Activated CD8-positive, alpha-beta memory T cell treated with anti-CD3 and anti-CD28 coated beads, Interleukin-2, amount 50 U/mL, for 1 hour (primary cell): Measurements from ENCODE around the gene ERH.

Experiments
- DNase-seq: peaks from one replicate; pipeline ENCODE4 v3.0.0-alpha.2; 2020; ENCODE audit errors: extremely low read depth

Gene ERH

GRCh38 chr14:69356903-69357543, 41.1 kb downstream of the ERH start:
- DNase-seq, result no peak

GRCh38 chr14:69355607-69356281, 42.4 kb downstream of the ERH start:
- DNase-seq, result no peak

DNA sequence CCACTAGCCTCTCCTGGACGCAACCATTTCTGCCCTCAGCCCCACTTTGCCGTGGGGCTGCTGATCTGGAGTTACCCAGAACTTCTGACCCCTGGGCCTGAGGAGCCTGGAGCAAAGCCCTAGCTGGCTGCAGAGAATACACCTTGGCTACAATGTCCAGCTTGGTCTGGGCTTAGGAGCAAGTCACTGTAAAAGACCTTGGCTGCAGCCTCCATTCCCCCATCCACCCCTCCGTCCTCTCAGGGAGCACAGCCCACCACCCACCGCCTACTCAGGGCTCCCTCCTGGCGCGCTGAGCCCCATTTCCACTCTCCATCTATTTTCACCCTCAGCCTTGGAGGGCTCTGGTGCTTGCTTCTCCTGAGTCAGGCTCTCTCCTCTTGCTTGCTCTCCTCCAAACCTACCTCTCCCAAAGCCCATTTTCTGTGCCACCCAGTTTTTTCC, 42.9 kb downstream of the ERH start:
- no peak for DNase-seq

DNA sequence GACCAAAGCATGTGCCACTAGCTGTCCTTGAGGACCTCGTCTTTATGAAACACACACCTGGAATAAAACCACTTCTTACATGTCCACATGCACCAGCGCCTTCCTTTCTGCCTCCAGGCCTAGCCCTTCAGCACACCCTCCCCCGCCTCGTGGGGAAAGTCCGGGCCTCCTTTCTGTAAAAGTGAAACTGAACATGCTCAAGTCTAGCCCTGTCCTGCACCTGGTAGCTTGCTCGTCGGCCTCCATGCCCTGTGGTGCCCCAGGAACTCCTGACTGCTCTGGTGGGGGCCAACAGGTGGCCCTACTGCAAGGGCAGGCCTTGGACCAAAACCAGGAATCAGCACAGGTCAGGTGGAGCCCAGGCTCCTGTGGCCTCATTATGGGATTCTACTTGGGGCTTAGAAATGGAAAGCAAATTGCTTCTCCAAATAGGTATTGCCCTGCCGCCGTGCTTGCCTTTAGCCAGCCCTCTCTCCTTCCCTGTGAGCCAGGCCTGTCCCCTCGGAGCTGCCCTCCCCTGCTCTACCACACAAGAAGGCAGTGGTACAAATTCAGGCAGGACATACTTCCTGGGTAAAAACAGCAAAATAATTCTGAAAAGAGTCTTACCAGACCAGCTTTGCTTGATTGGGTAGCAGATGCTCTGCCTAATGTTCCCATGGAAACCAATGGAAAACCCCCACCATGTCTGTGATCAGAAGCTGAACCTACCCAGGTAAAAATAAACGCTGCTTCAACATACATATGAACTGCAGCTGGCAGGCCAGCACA, 43.5 kb downstream of the ERH start:
- DNase-seq, result no peak

GRCh38 chr14:69353168-69353567, 44.9 kb downstream of the ERH start:
- DNase-seq, result no peak

DNA sequence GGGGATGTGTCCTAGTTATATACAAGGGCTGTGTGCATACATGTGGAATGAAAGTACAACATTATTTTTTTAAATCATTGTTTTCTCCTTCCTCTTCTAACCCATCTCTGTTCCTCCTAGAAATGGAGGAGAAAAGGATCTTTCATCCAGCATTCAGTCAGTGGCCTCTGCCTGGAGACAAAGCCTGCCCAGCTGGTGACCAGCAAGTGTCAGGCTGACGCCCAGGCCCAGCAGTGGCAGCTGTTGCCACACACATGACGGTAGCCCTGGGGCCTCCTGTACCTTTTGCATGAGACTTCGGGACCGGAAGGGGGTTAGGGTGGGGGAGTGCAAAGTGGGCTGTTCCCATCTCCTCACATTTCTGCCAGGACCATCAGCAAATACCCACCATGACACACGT, 46.2 kb downstream of the ERH start:
- DNase-seq, result no peak

- no peak for DNase-seq
Observed at GRCh38 chr14:69351385-69351784, 46.7 kb downstream of the ERH start.

DNA sequence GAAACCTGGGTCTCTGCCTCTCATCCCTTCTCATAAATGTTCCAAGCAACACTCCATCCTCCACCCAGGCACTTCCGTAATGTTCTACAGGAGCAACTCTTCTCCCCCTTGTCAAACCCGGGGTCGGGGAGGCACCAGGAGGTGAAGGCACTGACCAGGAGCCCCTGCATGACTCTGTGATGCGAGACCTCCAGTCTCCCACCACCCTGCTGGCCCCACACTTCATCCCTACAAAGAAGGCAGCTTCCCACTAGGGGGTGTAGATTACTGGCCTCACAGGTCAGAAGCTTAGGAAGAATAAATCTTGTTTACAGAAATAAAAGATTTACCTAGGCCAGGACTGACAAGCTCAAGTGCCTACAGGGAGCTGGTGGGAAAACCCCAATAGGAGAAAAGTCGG, 47.2 kb downstream of the ERH start:
- no peak for DNase-seq

DNA sequence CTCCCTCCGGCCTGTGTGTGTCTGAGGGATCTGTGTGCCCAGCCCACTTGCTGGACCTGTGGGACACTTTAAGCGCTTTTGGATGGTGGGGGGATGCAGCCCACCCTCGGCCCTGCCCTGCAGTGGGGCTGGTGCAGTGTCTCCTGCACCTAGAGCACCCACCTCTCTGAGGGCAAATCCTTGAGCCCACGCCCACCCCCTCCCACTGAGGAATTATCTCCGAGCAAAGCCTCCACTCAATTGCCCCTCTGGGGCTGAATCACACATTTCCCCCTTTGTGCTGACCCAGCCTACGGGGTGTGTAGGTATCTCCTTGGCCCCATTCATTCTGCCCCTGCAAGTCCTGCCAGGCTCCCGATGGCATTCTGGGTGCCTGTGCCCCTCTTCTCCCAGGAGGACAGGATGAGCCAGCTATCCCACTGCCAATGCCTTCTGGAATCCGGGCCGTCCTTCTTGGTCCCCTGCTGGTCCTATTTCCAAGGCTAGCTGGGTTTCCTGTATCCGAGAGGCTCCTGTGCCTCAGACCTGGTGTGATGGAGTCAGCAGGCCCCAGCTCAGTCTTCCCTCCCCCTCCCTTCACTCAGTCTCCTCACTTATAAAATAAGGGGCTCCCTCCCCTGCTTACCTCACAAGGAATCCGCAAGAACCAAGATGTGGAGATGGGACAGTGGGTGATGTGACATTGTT, 48.9 kb downstream of the ERH start:
- DNase-seq, result no peak

DNA sequence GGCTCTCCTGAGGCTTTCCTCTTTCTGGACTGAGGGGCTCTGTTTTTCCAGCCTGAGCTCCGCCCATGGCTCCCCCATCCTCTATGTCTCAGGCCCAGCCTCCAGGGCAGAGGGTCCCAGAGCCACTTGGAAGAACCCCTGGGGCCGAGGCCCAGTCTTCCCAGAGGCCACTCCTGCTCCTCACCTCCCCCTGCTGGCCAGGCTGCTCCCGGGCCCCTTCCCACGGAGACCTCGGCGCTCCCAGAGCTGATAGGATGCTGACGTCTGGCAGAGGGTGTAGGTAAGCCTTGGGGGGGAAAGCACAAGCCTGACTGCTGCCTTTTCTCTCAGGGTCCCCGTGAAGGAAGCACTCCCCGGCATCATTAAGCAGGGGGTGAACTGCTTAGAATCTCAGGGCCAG, 51.4 kb downstream of the ERH start:
- DNase-seq, result no peak

GRCh38 chr14:69345402-69345801, 52.7 kb downstream of the ERH start:
- no peak for DNase-seq

DNA sequence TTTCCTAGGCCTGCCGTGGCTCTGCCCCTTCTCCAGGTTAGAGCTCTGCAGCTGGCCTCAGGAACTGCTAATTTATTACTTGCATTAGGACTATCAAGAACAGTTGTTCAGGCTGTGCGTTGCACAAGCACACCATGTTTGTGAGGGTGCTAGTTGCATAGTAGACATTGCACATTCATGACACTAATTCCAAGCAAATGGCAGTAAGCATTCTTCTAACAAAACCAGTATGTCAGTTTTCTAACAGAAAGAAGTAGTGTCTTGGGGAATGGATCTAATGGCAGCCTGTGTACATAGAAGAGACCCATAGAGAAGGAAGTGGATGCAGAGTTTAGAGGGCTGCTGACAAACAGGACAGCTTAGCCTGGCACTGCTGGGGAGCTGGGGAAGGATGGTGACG, 53.9 kb downstream of the ERH start:
- no peak for DNase-seq

GRCh38 chr14:69342928-69343525, 55.1 kb downstream of the ERH start:
- DNase-seq, result no peak

GRCh38 chr14:69339426-69339825, 58.7 kb downstream of the ERH start:
- DNase-seq, result no peak

DNA sequence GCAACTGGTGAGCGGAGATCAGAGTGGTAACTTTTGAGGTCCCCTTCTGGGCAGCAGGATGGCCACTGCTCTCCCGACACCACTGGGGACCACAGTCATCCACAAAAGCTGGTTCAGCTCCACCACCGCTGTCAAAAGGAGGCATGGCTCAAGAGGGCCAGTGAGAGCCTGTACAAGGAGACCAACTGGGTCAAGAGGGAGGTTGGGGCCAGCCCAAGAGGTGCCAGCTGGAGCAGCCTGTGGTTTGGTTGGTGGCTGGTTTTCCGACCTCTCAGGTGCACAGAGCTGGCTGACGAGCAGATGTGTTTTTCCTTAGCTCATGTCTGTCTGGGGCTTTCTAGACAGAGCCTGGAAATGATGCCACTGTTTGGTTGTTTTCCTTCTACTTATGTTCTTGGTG, 60.1 kb downstream of the ERH start:
- no peak for DNase-seq

DNA sequence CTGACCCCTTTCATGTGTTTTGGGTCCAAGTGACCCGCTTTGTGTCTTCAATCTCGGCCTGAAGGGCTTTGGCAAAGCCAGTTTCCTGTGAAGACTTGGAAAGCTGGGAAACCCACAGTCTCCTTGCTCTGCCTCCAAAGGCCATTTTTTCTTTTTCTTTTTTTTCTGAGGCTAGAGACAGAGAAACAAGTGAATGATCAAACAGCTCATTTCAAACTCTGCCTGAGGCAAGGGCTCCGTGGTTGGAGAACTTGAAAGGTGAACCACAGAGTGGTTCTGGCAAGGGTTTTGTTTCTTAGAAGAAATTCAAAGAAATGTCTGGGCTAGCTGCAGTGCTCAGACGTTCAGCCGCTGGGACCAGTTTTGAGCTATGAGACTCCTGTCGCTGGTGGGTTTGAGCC, 62.7 kb downstream of the ERH start:
- DNase-seq, result no peak

GRCh38 chr14:69334576-69334975, 63.5 kb downstream of the ERH start:
- DNase-seq, result no peak

GRCh38 chr14:69333791-69334337, 64.2 kb downstream of the ERH start:
- DNase-seq, result no peak

DNA sequence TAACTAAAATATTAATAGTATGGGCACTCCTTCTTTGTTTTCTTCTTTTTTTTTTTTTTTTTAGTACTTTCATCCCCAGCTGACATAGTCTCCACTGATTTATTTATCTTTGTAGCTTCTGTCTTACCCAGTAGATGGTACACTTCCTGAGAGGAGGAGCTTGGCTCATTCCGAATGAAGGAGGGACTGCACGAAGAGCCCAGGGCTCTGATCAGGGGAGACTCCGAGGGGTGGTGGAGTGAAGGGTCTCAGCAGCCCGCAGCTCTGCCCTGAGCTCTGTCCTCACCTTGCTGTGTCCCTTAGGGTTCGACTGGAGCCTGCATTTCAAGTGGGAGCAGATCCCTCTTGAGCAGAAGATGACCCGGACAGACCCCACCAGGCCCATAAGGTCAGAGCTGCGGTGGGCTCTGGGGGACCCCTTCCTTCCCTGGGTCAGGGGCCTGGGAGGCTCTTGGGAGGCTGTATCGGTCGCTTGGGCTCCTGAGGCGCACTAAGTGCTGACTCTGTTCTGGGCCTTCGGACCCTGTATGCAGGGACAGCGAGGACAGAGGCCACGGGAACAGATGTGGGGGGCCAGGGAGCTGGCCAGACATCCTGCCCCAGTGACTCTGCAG, 65.2 kb downstream of the ERH start:
- DNase-seq, result no peak

DNA sequence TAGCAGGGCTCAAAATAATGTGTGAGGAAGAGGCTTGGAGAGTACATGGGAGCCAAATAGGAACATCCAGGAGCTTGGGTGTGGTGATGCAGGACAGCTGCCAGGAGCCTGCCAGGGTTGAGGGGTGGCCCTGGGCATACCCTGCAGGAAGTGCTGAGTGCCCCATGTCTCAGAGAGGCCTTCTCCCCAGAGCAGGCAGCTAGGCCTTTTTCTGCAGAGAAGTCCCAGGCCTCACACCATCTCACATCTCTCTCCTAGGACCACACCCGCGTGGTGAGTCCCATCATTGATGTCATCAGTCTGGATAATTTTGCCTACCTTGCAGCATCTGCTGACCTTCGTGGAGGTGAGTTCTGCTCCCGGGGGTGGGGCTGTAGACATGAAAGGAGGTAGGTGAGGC, 66.9 kb downstream of the ERH start:
- no peak for DNase-seq
